ENCODE measurements around the gene ARPC5. TPM values are rescaled to one million over a fixed set of nuclear protein-coding genes. Genes with fewer than 3 reads are reported as not detected.

Gene ARPC5
- total and polyA plus RNA-seq, 10 of the 15 experiments (the other 5 are each of a cell fraction or from before 2014, with no cell fraction given), result 238 to 784 (median 309) TPM

DNA sequence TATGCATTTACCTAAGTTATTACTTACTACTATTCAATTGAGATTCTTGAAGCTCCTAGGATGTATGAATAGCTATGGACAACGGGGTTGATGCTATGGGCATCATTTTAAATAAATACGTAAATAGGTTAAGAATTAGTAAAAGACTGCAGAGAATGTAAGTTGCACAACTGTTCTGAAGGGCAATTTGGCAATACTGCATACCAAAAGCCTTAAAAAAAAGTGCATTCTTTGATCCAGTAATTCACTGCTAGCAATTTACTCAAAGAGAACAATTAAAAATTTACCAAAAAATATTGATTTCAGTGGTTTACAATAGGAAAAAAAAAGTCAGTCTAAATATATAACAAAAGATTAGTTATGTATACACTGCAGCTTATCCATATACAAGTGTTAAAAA, 3.5 kb downstream of the ARPC5 start:
- Histone ChIP-seq H3K27me3 (replicated peaks in 1 of 2; ENCODE audit: control insufficient read depth in 2 of 2, insufficient read depth in 2 of 2, low read length in 1 of 2) (no peaks in the 10 kb centered on the region), H3K4me3 (peak overlapping the region; percentile 88), H3K4me2 (ENCODE audit: control insufficient read depth, insufficient read depth) (peak overlapping the region; percentile 81), H3K36me3 (ENCODE audit: control insufficient read depth in 2 of 2, insufficient read depth in 2 of 2, low read length in 1 of 2) (peaks cover 4 to 25% of the 10 kb centered on the region in 2 experiments), H3K79me2 (ENCODE audit: control insufficient read depth, insufficient read depth, low read length) (peaks cover 88% of the 10 kb centered on the region), H2AFZ (ENCODE audit: control insufficient read depth, low read depth, low read length) (no peak overlapping the region), H3K9me3 (replicated peaks; ENCODE audit: control insufficient read depth, insufficient read depth, low read length) (no peaks in the 10 kb centered on the region), H3K4me1 (ENCODE audit: control insufficient read depth, insufficient read depth, low read length) (peaks cover 3% of the 10 kb centered on the region; the same call in 1 of the 2 replicates), H4K20me1 (ENCODE audit: control insufficient read depth, insufficient read depth) (no peaks in the 10 kb centered on the region), H3K27ac (ENCODE audit: control insufficient read depth, insufficient read depth) (no peak overlapping the region; the same call in 1 of the 2 replicates), H3K9ac (ENCODE audit: control insufficient read depth, insufficient read depth, low read length) (peak overlapping the region; percentile 98)
- in situ Hi-C loops (cut with MboI), result no loop called here
- BruUV-seq (replicated peaks), result no TSS peak
- intact Hi-C loops (cut with micrococcal nuclease; ENCODE audit: unreplicated experiment), result no loop called here
- DNase-seq (ENCODE audit: low read depth, low spot score) (no peak), FAIRE-seq (no peak), ATAC-seq (no peak)
- POLR2A ChIA-PET, result interaction anchor here (0.6 to 3.0 kb wide), 6 partner anchors 14 to 326 kb away, joined by 3 to 8 read pairs (median 4); partner anchors contain the start of gene APOBEC4
- RAD21 ChIA-PET (ENCODE audit: unreplicated experiment), result interaction anchor here (0.7 to 5.5 kb wide), 9 partner anchors 13 to 283 kb away, joined by 3 to 56 read pairs (median 8); partner anchors contain the start of genes APOBEC4 and NCF2
- CTCF ChIA-PET, result interaction anchor here (0.5 to 5.8 kb wide), 14 partner anchors 9 to 287 kb away, joined by 3 to 81 read pairs (median 7); partner anchors contain the start of genes APOBEC4 and NCF2
- TF ChIP-seq NFYA (IDR thresholded peaks at IDR 0.05; ENCODE audit: borderline replicate concordance, low read depth, low read length), result no peak
- no peak for TF ChIP-seq BCL11A (IDR thresholded peaks at IDR 0.05; ENCODE audit: low read depth, low read length)
- no peak for TF ChIP-seq SMAD1 (IDR thresholded peaks at IDR 0.05; ENCODE audit: low read depth, partially characterized antibody)
- no peak for TF ChIP-seq MYB (IDR thresholded peaks at IDR 0.05; ENCODE audit: borderline replicate concordance, low read depth, low read length)
- TF ChIP-seq GATAD2B (conservative IDR thresholded peaks at IDR 0.05; ENCODE audit: low read depth), result no peak
- TF ChIP-seq SMARCA5 (IDR thresholded peaks at IDR 0.05), result no peak
- WGBS (ENCODE audit: insufficient coverage, insufficient replicate concordance, low lambda C conversion rate, missing lambda C conversion rate), result 2% methylated on average over 2 of the region's 2 CpGs
- SMC1A ChIA-PET (ENCODE audit: uncharacterized antibody, unreplicated experiment), result interaction anchor here (0.5 to 6.6 kb wide), 14 partner anchors 10 to 283 kb away, joined by 3 to 70 read pairs (median 8); partner anchors contain the start of genes APOBEC4, NCF2 and SMG7

DNA sequence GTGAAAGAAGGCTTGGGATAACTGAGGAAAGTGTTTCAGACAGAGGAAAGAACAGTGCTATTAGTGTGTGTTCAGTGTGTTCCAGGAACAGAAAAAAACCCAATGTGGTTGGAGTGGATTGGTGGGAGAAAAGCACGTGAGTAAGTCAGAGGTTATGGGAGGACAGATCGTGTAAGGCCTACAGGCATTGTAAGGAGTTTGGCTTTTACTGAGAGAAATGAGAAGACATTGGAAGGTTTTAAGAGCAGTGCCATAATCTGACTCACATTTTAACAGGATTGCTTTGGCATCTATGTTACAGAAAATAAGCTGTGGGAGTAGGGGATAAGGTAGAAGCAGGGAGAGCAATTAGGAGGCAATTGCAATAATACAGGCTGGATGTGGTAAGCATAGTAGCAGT, 4.8 kb downstream of the ARPC5 start:
- no peaks in the 10 kb centered on the region for H4K20me1 ChIP-seq (ENCODE audit: control insufficient read depth, insufficient read depth)
- intact Hi-C loops (cut with micrococcal nuclease; ENCODE audit: unreplicated experiment), result no loop called here
- peak; percentile 10 for ATAC-seq
- ChIA-PET CTCF (interaction anchor here (1.0 to 5.8 kb wide), 7 partner anchors 8 to 285 kb away, joined by 3 to 81 read pairs (median 10); partner anchors contain the start of gene APOBEC4), RAD21 (ENCODE audit: unreplicated experiment) (interaction anchor here (1.0 to 5.5 kb wide), 5 partner anchors 16 to 285 kb away, joined by 3 to 56 read pairs (median 3); partner anchors contain the start of gene APOBEC4), SMC1A (ENCODE audit: uncharacterized antibody, unreplicated experiment) (interaction anchor here (0.8 to 6.6 kb wide), 6 partner anchors 9 to 54 kb away, joined by 3 to 70 read pairs (median 6); partner anchors contain the start of genes APOBEC4 and NCF2), POLR2A (interaction anchor here (0.6 to 1.0 kb wide), 2 partner anchors 21 to 53 kb away, joined by 3 to 4 read pairs; no protein-coding TSS in a partner anchor)
- H3K36me3 ChIP-seq (ENCODE audit: control insufficient read depth in 2 of 2, insufficient read depth in 2 of 2, low read length in 1 of 2), result peaks cover 4 to 30% of the 10 kb centered on the region in 2 experiments
- peaks cover 79% of the 10 kb centered on the region for H3K79me2 ChIP-seq (ENCODE audit: control insufficient read depth, insufficient read depth, low read length)
- H2AFZ ChIP-seq (ENCODE audit: control insufficient read depth, low read depth, low read length), result no peak overlapping the region
- no peaks in the 10 kb centered on the region for H3K27me3 ChIP-seq (replicated peaks in 1 of 2; ENCODE audit: control insufficient read depth in 2 of 2, insufficient read depth in 2 of 2, low read length in 1 of 2)
- H3K9ac ChIP-seq (ENCODE audit: control insufficient read depth, insufficient read depth, low read length), result no peak overlapping the region
- no peak overlapping the region for H3K27ac ChIP-seq (ENCODE audit: control insufficient read depth, insufficient read depth)
- peak overlapping the region; percentile 39; the same call in 1 of the 2 replicates for H3K4me3 ChIP-seq
- no peaks in the 10 kb centered on the region; the same call in 1 of the 2 replicates for H3K4me1 ChIP-seq (ENCODE audit: control insufficient read depth, insufficient read depth, low read length)
- no peak for FAIRE-seq
- in situ Hi-C loops (cut with MboI), result no loop called here
- no peak for DNase-seq (ENCODE audit: low read depth, low spot score)
- 18% methylated on average over 2 of the region's 2 CpGs for WGBS (ENCODE audit: insufficient coverage, insufficient replicate concordance, low lambda C conversion rate, missing lambda C conversion rate)
- BruUV-seq (replicated peaks), result no TSS peak
- H3K4me2 ChIP-seq (ENCODE audit: control insufficient read depth, insufficient read depth), result peak overlapping the region; percentile 26
- H3K9me3 ChIP-seq (replicated peaks; ENCODE audit: control insufficient read depth, insufficient read depth, low read length), result no peaks in the 10 kb centered on the region
- no peak for TF ChIP-seq KDM1A (IDR thresholded peaks at IDR 0.05; ENCODE audit: borderline replicate concordance)
- TF ChIP-seq, protein P1, sequence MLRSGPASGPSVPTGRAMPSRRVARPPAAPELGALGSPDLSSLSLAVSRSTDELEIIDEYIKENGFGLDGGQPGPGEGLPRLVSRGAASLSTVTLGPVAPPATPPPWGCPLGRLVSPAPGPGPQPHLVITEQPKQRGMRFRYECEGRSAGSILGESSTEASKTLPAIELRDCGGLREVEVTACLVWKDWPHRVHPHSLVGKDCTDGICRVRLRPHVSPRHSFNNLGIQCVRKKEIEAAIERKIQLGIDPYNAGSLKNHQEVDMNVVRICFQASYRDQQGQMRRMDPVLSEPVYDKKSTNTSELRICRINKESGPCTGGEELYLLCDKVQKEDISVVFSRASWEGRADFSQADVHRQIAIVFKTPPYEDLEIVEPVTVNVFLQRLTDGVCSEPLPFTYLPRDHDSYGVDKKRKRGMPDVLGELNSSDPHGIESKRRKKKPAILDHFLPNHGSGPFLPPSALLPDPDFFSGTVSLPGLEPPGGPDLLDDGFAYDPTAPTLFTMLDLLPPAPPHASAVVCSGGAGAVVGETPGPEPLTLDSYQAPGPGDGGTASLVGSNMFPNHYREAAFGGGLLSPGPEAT (IDR thresholded peaks at IDR 0.05; ENCODE audit: low read depth), result no peak
- TF ChIP-seq, protein P2, sequence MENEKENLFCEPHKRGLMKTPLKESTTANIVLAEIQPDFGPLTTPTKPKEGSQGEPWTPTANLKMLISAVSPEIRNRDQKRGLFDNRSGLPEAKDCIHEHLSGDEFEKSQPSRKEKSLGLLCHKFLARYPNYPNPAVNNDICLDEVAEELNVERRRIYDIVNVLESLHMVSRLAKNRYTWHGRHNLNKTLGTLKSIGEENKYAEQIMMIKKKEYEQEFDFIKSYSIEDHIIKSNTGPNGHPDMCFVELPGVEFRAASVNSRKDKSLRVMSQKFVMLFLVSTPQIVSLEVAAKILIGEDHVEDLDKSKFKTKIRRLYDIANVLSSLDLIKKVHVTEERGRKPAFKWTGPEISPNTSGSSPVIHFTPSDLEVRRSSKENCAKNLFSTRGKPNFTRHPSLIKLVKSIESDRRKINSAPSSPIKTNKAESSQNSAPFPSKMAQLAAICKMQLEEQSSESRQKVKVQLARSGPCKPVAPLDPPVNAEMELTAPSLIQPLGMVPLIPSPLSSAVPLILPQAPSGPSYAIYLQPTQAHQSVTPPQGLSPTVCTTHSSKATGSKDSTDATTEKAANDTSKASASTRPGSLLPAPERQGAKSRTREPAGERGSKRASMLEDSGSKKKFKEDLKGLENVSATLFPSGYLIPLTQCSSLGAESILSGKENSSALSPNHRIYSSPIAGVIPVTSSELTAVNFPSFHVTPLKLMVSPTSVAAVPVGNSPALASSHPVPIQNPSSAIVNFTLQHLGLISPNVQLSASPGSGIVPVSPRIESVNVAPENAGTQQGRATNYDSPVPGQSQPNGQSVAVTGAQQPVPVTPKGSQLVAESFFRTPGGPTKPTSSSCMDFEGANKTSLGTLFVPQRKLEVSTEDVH (IDR thresholded peaks at IDR 0.05; ENCODE audit: low read depth, partially characterized antibody), result no peak
- TF ChIP-seq, protein P3, sequence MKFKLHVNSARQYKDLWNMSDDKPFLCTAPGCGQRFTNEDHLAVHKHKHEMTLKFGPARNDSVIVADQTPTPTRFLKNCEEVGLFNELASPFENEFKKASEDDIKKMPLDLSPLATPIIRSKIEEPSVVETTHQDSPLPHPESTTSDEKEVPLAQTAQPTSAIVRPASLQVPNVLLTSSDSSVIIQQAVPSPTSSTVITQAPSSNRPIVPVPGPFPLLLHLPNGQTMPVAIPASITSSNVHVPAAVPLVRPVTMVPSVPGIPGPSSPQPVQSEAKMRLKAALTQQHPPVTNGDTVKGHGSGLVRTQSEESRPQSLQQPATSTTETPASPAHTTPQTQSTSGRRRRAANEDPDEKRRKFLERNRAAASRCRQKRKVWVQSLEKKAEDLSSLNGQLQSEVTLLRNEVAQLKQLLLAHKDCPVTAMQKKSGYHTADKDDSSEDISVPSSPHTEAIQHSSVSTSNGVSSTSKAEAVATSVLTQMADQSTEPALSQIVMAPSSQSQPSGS (IDR thresholded peaks at IDR 0.05; ENCODE audit: low read length), result no peak

All from GM12878 (cell line).